ENCODE measurements around the gene SMARCD2.

DNA sequence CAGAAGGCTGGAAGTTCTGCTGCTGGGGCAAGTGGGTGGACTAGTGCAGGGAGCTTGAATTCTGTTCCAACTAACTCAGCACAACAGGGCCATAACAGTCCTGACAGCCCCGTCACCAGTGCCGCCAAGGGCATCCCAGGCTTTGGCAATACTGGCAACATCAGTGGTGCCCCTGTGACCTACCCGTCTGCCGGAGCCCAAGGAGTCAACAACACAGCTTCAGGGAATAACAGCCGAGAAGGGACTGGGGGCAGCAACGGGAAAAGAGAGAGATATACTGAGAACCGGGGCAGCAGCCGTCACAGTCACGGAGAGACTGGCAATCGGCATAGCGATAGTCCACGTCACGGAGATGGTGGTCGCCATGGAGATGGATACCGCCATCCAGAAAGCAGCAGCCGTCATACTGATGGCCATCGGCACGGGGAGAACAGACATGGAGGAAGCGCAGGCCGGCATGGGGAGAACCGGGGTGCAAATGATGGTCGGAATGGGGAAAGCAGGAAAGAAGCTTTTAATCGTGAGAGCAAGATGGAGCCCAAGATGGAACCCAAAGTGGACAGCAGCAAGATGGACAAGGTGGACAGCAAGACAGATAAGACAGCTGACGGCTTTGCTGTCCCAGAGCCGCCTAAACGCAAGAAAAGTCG lies 24.6 kb downstream of the SMARCD2 start:
- TF ChIP-seq, protein P1, sequence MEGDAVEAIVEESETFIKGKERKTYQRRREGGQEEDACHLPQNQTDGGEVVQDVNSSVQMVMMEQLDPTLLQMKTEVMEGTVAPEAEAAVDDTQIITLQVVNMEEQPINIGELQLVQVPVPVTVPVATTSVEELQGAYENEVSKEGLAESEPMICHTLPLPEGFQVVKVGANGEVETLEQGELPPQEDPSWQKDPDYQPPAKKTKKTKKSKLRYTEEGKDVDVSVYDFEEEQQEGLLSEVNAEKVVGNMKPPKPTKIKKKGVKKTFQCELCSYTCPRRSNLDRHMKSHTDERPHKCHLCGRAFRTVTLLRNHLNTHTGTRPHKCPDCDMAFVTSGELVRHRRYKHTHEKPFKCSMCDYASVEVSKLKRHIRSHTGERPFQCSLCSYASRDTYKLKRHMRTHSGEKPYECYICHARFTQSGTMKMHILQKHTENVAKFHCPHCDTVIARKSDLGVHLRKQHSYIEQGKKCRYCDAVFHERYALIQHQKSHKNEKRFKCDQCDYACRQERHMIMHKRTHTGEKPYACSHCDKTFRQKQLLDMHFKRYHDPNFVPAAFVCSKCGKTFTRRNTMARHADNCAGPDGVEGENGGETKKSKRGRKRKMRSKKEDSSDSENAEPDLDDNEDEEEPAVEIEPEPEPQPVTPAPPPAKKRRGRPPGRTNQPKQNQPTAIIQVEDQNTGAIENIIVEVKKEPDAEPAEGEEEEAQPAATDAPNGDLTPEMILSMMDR (IDR thresholded peaks at IDR 0.05) = no peak
- no peak for TF ChIP-seq POLR2A (IDR thresholded peaks at IDR 0.05)
- TF ChIP-seq EP300 (IDR thresholded peaks at IDR 0.05) = no peak

Data from suprapubic skin (tissue), 3 donors.